Central memory CD4-positive, alpha-beta T cell (primary cell): ENCODE data around the gene SEMA3C.

Experiments
- DNase-seq: peaks from one replicate; pipeline ENCODE4 v3.0.0; 2022

The SEMA3C gene

DNA sequence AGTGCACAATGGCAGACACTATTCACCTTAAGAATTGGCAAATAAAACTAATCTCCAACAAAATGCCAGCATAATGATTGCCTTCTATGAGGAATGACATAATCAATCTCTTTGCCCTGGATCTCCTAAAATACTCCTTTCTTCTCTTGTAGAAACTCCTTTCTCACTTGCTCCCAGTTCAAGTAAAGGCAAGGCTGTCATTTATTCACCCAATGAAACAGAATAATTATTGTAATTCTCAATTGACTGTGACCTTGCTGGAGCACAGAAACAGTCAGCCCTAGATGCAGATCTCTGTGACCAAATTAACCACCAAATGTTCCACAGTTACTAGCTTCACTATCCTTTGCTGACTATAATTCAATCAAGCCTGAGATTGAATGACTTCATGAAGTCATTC, 99.3 kb downstream of the SEMA3C start:
- DNase-seq: no peak

GRCh38 chr7:80818181-80818580, 100.7 kb downstream of the SEMA3C start:
- DNase-seq: no peak

DNA sequence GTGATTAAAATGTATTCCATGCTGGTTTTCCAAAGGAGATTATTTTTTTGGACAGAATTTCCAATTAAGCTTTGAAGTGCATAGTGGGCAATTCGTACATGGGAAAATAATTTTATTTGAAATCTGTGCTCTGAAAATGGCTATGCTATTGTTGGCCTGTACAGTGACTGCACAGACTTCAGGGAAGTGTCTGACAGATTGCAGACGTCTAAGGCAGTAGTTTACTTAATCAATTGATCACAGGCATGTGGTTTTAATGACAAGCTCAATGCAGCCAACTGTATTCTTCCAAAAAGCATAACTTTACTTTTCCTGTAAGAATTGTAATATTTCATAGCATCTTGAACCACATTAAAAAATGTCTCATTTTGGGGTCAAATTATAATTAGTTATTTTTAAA, 102.0 kb downstream of the SEMA3C start:
- no peak for DNase-seq

- no peak for DNase-seq
Measured at GRCh38 chr7:80815733-80816132, 103.1 kb downstream of the SEMA3C start.

GRCh38 chr7:80809545-80809944, 109.3 kb downstream of the SEMA3C start:
- DNase-seq: no peak

- no peak for DNase-seq
Measured at GRCh38 chr7:80807166-80807900, 111.5 kb downstream of the SEMA3C start.

DNA sequence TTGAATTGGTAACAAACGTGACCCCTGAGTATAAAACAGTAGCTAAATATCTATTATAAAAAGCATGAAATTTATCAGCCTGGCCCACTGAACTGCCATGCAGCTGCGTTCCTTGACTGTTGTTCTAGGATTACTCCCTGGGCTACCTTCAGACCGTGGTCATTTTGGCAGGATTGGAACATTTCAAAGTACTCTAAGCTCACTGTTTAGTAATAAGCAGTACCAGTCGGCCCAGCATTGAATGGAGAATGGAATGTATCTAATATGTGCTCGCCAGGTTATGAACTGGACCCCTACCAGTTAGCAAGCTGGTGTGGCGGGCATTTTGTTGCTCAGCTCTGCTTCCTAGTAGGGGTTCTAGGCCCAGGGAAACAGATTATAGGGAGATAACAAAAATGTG, 112.2 kb downstream of the SEMA3C start:
- no peak for DNase-seq

- DNase-seq: no peak
Measured at GRCh38 chr7:80804589-80804988, 114.3 kb downstream of the SEMA3C start.

GRCh38 chr7:80802527-80802926, 116.3 kb downstream of the SEMA3C start:
- no peak for DNase-seq

DNA sequence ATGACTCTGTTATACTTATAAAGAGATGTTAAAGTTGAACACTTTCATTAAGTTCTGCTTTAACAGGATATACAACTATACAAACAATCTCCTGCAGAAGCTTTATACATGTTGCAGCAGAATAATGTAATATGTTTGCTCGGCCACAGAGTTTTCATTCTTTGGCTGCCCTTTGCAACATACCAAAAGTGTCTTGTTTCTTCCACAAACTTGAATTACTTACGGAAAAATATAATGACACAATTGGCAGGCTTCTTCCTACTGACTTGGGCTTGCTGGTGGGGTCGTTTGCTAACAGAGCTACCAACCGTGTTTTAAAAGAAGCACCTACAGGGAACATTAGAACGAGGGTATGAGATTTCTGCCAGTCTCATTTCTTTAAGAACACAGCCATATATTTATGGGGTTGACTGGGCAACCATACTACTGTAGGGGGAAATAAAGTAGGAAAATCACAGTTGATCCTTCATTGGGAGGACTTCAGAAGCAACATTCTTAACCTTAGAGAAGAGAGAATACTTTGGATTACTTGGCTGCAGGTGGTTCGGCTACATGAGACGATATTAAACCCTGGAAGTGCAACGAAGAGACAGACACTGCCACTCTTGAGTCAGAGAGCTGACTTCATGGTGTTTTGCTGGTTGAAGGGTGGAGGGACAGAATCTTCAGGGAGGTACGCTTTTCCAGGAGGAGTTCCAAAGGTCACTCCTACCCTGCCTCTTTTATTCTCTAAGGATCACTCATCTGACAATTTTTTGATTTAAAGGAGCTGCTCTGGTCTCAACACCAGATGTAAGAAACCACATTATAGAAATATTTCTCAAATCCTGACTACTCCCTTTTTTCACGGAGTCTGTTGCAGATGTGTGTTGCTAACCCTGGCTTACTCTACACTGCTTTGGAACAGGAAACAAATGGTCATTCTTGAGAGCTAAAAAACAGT, 123.9 kb downstream of the SEMA3C start:
- DNase-seq: no peak

- DNase-seq: no peak
Measured at GRCh38 chr7:80791509-80791929, 127.3 kb downstream of the SEMA3C start.

DNA sequence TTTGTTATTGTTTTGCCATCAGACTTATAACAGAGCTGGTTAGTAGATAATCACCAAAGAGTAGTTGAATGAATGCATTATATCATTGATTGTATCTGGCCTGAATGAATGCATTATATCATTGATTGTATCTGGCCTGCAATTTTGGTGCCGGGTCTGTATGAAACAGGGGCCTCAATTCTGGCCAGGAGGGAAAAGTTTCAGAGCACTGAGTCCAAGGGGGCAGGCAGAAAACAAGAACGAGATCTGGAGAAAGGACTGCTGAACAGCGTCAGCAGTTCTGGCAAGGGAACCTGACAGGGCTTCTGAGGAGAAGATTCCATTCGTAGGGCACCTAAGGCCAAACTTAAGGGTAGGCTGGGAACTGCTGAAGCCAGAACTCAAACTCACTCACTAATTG, 128.0 kb downstream of the SEMA3C start:
- DNase-seq: no peak

GRCh38 chr7:80787721-80788120, 131.1 kb downstream of the SEMA3C start:
- DNase-seq: no peak

GRCh38 chr7:80785961-80786536, 132.8 kb downstream of the SEMA3C start:
- DNase-seq: no peak

DNA sequence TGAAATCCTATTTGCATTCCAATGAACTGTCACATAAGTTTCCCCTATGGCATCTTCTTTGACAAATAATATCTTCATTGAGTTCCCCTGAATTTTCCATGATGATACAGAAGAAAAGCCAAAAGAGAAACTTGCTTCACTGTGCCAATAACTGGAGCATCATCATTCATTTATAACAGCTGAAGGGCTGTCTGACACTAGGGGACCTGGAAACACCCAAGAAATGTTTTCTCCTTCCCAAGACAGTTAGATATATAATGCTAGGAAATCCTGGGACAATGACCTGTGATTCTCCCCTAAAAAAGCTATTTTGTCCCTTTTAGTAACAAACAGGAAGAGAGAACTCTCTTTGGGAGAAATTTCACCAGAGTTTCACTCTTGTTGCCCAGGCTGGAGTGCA, 133.6 kb downstream of the SEMA3C start:
- DNase-seq: no peak

GRCh38 chr7:80783678-80784327, 135.0 kb downstream of the SEMA3C start:
- DNase-seq: no peak

DNA sequence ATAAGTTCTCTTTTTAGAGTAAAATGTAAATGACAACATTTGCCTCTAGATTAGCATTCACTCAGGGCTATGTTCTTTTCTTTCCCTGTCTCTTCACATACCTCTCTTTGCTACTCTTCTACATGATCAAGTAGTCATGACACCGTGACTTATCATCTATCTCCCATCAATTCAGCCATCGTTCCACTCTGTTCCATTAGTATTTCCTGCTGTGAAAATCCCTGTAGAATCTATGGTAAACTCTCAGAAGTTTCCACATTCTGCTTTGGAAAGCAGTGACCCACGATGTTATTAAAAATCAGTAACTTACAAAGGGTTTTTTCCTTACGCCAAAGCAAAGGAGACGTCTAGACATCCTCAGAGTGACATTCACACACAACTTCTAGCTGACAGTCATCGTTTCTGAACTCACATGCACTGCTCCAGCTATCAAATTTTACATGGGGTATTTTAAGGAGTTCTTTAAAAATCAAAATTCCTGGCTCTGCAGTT, 135.6 kb downstream of the SEMA3C start:
- no peak for DNase-seq

DNA sequence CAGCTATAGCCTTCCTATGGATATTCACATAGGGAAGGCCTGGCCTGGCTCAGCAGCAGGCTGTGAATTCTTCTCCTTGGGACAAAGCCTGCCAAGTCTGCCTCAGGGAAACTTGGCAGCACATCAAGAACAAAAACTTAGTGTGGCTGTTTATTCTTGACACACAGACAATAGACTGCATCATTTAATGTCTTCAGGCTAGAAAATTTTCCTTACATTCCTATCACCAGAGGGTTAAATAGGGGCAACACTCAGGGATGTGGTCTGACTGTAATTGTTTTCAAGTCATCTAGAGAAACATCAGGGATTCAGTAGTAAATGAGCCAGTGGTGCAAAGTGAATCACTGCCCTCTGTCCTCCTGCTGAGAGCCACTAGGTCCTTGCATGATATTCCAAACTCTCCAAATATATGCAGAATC, 137.3 kb downstream of the SEMA3C start:
- DNase-seq: no peak

DNA sequence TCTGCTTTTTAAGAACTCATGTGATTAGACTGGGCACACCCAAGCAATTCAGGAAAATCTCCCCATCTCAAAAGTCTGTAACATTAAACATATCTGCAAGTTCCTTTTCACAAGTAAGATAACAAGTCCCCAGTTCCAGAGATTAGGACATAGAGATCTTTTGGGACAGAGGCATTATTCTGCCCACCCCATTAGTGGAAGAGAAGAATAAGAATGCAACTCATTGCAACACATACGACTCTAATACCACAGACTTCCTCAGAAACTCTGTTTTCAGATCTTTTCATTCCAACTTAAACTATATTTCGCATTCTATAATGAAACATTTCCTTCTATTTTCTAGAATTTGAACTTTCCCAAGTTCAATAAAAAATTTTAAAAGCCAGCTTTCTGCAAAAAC, 137.7 kb downstream of the SEMA3C start:
- no peak for DNase-seq

- DNase-seq: no peak
Measured at GRCh38 chr7:80779456-80779855, 139.4 kb downstream of the SEMA3C start.

DNA sequence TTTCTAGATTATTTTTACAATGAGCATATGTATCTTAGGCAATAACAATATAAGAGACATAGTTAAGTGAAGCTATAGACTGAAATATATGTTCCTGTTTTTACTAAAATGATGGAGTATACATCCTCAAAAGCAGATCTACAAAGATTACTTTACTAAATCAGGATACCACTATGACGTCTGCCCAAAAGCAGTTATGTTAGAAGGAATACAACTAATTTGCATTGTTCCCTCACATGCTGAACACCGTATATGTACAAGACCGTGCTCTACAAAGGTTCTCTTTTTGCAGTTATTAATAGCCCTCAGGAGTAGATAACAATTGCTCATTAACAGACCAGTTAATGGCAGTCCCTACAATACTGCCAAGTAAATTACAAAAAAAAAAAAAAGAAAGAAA, 143.0 kb downstream of the SEMA3C start:
- no peak for DNase-seq

- DNase-seq: no peak
Measured at GRCh38 chr7:80775482-80775881, 143.4 kb downstream of the SEMA3C start.

GRCh38 chr7:80774843-80775242, 144.0 kb downstream of the SEMA3C start:
- DNase-seq: no peak
